ENCODE results near the gene EEFSEC. TPM values are rescaled to one million over a fixed set of nuclear protein-coding genes. Genes with fewer than 3 reads are reported as not detected.

The EEFSEC gene
- total RNA-seq, 6 donors from 2014 or later = 14.9 to 38.8 (median 17.9) TPM

GRCh38 chr3:128348805-128349531 lies 195.7 kb downstream of the EEFSEC start:
- H3K9me3 ChIP-seq = no peaks in the 10 kb centered on the region
- WGBS, 2 donors = 84 to 100% methylated on average over 1 to 5 of the region's 5 CpGs
- no peaks in the 10 kb centered on the region for H3K27me3 ChIP-seq
- TF ChIP-seq EP300 (IDR thresholded peaks at IDR 0.05) (no peak), CTCF (IDR thresholded peaks at IDR 0.05) (no peak), POLR2AphosphoS5 (IDR thresholded peaks at IDR 0.05) (no peak), POLR2A (IDR thresholded peaks at IDR 0.05) (no peak)
- no peak overlapping the region for H3K27ac ChIP-seq
- no peak overlapping the region for H3K4me3 ChIP-seq
- DNase-seq (no peak), ATAC-seq (ENCODE audit: low FRiP score in 2 of 2) (no peak)
- H3K4me1 ChIP-seq = peaks cover 7 to 10% (median 8%) of the 10 kb centered on the region in 4 donors
- peaks cover 0 to 4% (median 0%) of the 10 kb centered on the region in 4 donors for H3K36me3 ChIP-seq

GRCh38 chr3:128349963-128350599 lies 196.8 kb downstream of the EEFSEC start:
- DNase-seq = no peak
- WGBS, 2 donors = 87 to 96% methylated on average over 4 to 6 of the region's 12 CpGs
- peak in 1 of 2 donors; percentile 3 for ATAC-seq (ENCODE audit: low FRiP score in 2 of 2)

DNA sequence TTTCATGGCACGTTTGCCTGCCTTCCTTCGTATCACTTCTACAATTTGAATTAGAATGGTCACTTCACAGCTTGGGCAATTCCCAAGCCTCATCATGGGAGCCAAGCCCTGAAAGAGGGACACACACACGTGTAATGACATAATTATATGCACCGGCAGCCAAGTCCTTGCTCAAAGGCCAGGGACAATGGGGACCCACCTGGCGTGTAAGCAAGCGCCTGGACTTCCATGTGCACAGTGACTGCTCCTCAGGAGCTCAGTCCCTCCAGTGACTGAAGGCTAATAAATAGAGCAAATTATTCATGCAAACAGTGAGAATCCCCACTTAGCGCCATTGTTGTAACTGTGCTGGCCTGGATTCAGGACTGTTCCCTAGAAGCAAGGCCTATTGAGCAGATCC lies 198.3 kb downstream of the EEFSEC start:
- TF ChIP-seq POLR2A (IDR thresholded peaks at IDR 0.05) (no peak), POLR2AphosphoS5 (IDR thresholded peaks at IDR 0.05) (no peak), CTCF (IDR thresholded peaks at IDR 0.05) (no peak), EP300 (IDR thresholded peaks at IDR 0.05) (no peak)
- Histone ChIP-seq H3K36me3 (peaks cover 0 to 3% (median 0%) of the 10 kb centered on the region in 4 donors), H3K9me3 (no peaks in the 10 kb centered on the region), H3K4me3 (no peak overlapping the region), H3K4me1 (peaks cover 11 to 24% (median 19%) of the 10 kb centered on the region in 4 donors), H3K27ac (no peak overlapping the region), H3K27me3 (no peaks in the 10 kb centered on the region)
- ATAC-seq (ENCODE audit: low FRiP score in 2 of 2) (no peak), DNase-seq (no peak)
- WGBS, 2 donors = 93 to 99% methylated on average over 7 of the region's 7 CpGs

More at GRCh38 chr3:128349963-128350599, 196.8 kb downstream of the EEFSEC start:
- peaks cover 11 to 22% (median 19%) of the 10 kb centered on the region in 4 donors for H3K4me1 ChIP-seq
- H3K27me3 ChIP-seq = no peaks in the 10 kb centered on the region
- H3K27ac ChIP-seq = no peak overlapping the region
- peaks cover 0 to 7% (median 0%) of the 10 kb centered on the region in 4 donors for H3K36me3 ChIP-seq
- TF ChIP-seq EP300 (IDR thresholded peaks at IDR 0.05) = no peak
- TF ChIP-seq CTCF (IDR thresholded peaks at IDR 0.05) = no peak
- no peak for TF ChIP-seq POLR2A (IDR thresholded peaks at IDR 0.05)
- TF ChIP-seq POLR2AphosphoS5 (IDR thresholded peaks at IDR 0.05) = no peak
- H3K9me3 ChIP-seq = no peaks in the 10 kb centered on the region
- no peak overlapping the region for H3K4me3 ChIP-seq

- H3K4me3 ChIP-seq = no peak overlapping the region
- H3K4me1 ChIP-seq = peaks cover 11 to 24% (median 19%) of the 10 kb centered on the region in 4 donors
- TF ChIP-seq CTCF (IDR thresholded peaks at IDR 0.05) = no peak
- TF ChIP-seq POLR2AphosphoS5 (IDR thresholded peaks at IDR 0.05) = no peak
- no peak for ATAC-seq (ENCODE audit: low FRiP score in 2 of 2)
- 98 to 100% methylated on average over 2 to 8 of the region's 8 CpGs for WGBS, 2 donors
- no peaks in the 10 kb centered on the region for H3K9me3 ChIP-seq
- H3K36me3 ChIP-seq = peaks cover 0 to 3% (median 0%) of the 10 kb centered on the region in 4 donors
- no peak for DNase-seq
- H3K27me3 ChIP-seq = no peaks in the 10 kb centered on the region
- H3K27ac ChIP-seq = no peak overlapping the region
Observed at GRCh38 chr3:128352326-128352725, 199.0 kb downstream of the EEFSEC start.
